Heart left ventricle (tissue), 16 donors: ENCODE results near the gene RBMS3. TPM values are rescaled to one million over a fixed set of nuclear protein-coding genes. Genes with fewer than 3 reads are reported as not detected.

ENCODE experiments used
- ATAC-seq, 4 donors: fragments of 200-7000 bp; cut with Tn5 transposase; one replicate each; pipeline ENCODE4 v1.9.1; 2020 to 2022; ENCODE audit warnings: moderate library complexity in 4 of 4, mild to moderate bottlenecking in 3 of 4, moderate number of reproducible peaks in 1 of 4
- DNase-seq, 5 donors: peaks; one replicate each; pipeline ENCODE4 v3.0.0-alpha.2; 2020
- H3K27ac ChIP-seq, 12 donors: fragments of 200-600 bp; sonication (generic) in 4 of 12; one replicate each; pipeline versions ENCODE4 v1.5.0 to v1.8.0; 2016 to 2022; ENCODE audit warnings: mild to moderate bottlenecking in 2 of 12
- H3K27me3 ChIP-seq, 9 donors: fragments of 200-600 bp; sonication (generic) in 2 of 9; one replicate each; pipeline versions ENCODE4 v1.5.1 to v1.8.0; 2016 to 2022; ENCODE audit warnings: mild to moderate bottlenecking in 3 of 9
- H3K36me3 ChIP-seq, 9 donors: fragments of 200-600 bp; sonication (generic) in 2 of 9; one replicate each; pipeline versions ENCODE4 v1.5.0 to v1.8.0; 2018 to 2022; ENCODE audit warnings: mild to moderate bottlenecking in 2 of 9
- H3K4me1 ChIP-seq, 12 donors: fragments of 200-600 bp; sonication (generic) in 4 of 12; one replicate each; pipeline versions ENCODE4 v1.5.0 to v1.8.0; 2016 to 2022; ENCODE audit warnings: mild to moderate bottlenecking in 3 of 12
- H3K4me3 ChIP-seq, 12 donors: fragments of 200-600 bp; sonication (generic) in 4 of 12; one replicate each; pipeline versions ENCODE4 v1.5.0 to v1.8.0; 2017 to 2022; ENCODE audit warnings: mild to moderate bottlenecking in 9 of 12, moderate library complexity in 4 of 12
- H3K9me3 ChIP-seq, 12 donors: fragments of 200-600 bp; sonication (generic) in 4 of 12; one replicate each; pipeline versions ENCODE4 v1.5.0 to v1.8.0; 2016 to 2022; ENCODE audit warnings: mild to moderate bottlenecking in 1 of 12
- POLR2A ChIP-seq, 2 donors: fragments of 450-650 bp; IDR thresholded peaks; one replicate each; pipeline ENCODE4 v1.6.1; 2017; ENCODE audit warnings: antibody characterized with exemption in 2 of 2, mild to moderate bottlenecking in 2 of 2, moderate library complexity in 2 of 2
- WGBS, 4 donors: extraction: QIAGEN DNeasy Blood & Tissue Kit in 2 of 4; methylation state at CpG; one replicate each; pipeline versions ENCODE4 v1.1.5 to v1.1.7; 2013 to 2018; 5-methylcytosine and 5-hydroxymethylcytosine counted together
- intact Hi-C, 10 donors: fragments of 100-400 bp; cut with DNase I; formaldehyde crosslinking; loops; one replicate each; pipeline versions ENCODE4 v1.11.1 to v1.14.2; 2022
- polyA plus RNA-seq, 2 donors: library from polyadenylated mRNA; stranded (reverse); fragments of 200-250 nt; gene quantifications; one replicate each; pipeline ENCODE4 v1.2.3, GENCODE V29; 2013
- total RNA-seq, 9 donors: library from RNA; depleted of rRNA in 2 of 9; stranded (reverse); fragments of >200 nt in 2 of 9; fragmentation: NEBNext Ultra II Directional in 3 of 9; extraction: Animal tissue kit (Norgen Biotek cat#: 25700) in 3 of 9; gene quantifications; one replicate each; pipeline versions ENCODE4 v1.1.0 to v1.2.4, GENCODE V29; 2016 to 2023
- TF ChIP-seq, protein P1 (sequence below), 12 donors: fragments of 200-600 bp; sonication (generic) in 4 of 12; IDR thresholded peaks; one replicate each; pipeline versions ENCODE4 v1.5.0 to v1.8.0; 2018 to 2022; ENCODE audit warnings: antibody characterized with exemption in 12 of 12, mild to moderate bottlenecking in 5 of 12
- donor health status: ischemic (EF 13 %, LVEDD 7.1; RV severe dilation, severe dysfunction).
- donor health status: healthy with polysubstance abuse.
- donor health status: DM: no; HTN: yes; CAD: no.
- donor health status: DM: no; HTN: no; CAD: no.
- donor health status: ischemic (EF 25% LVEDD 6.9; RV normal size, moderate dysfunction).
- donor health status: ischemic (EF 25% LVEDD 5.7; RV mildly dilated, moderate dysfunction).
- donor health status: healthy.
- donor health status: DM: yes; HTN: yes; CAD: no.
- donor health status: ischemic (EF 35%, LVEDD 5.7; RV mildly dilated, moderate dysfunction).
- donor health status: nonischemic (EF 11% LVEDD 7.7; RV severe dilation, severe dysfunction).
- donor health status: DM: yes; HTN: yes; CAD: no.
- donor health status: PGD.
- donor health status: ischemic (EF 29% LVEDD 5.4; RV normal size, mild dysfunction).
- donor health status: nonischemic (EF 23%, LVEDD 6.1; RV moderate dilation, normal function).

The RBMS3 gene
- total and polyA plus RNA-seq, 11 donors: 4.8 to 35.6 (median 26.1) TPM

GRCh38 chr3:30012941-30013543 is 732.2 kb downstream of the RBMS3 start:
- Histone ChIP-seq H3K36me3 (no peaks in the 10 kb centered on the region), H3K27ac (no peak overlapping the region), H3K9me3 (peaks cover 0 to 12% (median 0%) of the 10 kb centered on the region in 12 donors), H3K4me1 (no peaks in the 10 kb centered on the region), H3K4me3 (no peak overlapping the region), H3K27me3 (no peaks in the 10 kb centered on the region)
- DNase-seq: peak; percentile 48 to 75 (median 58)
- peak in 2 of 4 donors; percentile 61 to 73 for ATAC-seq
- intact Hi-C loops: loop anchor here in 1 of 10 donors (5.0 to 10.0 kb wide), 2 partner anchors 732 to 1119 kb away; no protein-coding TSS in a partner anchor
- WGBS, 4 donors: 1 to 4% (median 3%) methylated on average over 2 of the region's 2 CpGs
- no peak for TF ChIP-seq POLR2A (IDR thresholded peaks at IDR 0.05)
- TF ChIP-seq, protein P1, sequence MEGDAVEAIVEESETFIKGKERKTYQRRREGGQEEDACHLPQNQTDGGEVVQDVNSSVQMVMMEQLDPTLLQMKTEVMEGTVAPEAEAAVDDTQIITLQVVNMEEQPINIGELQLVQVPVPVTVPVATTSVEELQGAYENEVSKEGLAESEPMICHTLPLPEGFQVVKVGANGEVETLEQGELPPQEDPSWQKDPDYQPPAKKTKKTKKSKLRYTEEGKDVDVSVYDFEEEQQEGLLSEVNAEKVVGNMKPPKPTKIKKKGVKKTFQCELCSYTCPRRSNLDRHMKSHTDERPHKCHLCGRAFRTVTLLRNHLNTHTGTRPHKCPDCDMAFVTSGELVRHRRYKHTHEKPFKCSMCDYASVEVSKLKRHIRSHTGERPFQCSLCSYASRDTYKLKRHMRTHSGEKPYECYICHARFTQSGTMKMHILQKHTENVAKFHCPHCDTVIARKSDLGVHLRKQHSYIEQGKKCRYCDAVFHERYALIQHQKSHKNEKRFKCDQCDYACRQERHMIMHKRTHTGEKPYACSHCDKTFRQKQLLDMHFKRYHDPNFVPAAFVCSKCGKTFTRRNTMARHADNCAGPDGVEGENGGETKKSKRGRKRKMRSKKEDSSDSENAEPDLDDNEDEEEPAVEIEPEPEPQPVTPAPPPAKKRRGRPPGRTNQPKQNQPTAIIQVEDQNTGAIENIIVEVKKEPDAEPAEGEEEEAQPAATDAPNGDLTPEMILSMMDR (IDR thresholded peaks at IDR 0.05): peak; percentile 41 to 79 (median 67)

DNA sequence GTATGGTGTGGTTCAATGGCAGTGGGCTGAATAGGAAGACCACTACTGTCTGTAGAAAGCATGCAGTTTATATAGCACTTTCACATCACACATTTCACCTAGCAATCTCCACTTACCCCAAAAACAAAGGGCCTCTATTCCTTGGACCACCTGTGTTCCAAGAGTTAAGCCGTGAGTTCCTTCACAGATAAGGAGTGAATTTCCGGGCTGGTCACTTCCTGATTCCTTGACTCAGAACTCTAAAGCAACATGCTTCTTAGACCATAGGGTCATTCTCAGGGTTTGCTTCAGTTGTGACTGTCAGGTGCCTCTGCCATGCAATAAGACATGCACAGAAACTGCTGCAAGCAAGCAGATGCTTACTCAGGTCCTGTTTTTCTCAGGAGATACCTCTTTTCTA is 737.0 kb downstream of the RBMS3 start:
- WGBS, 4 donors: 32 to 44% (median 34%) methylated on average over 2 of the region's 2 CpGs
- no peak for TF ChIP-seq POLR2A (IDR thresholded peaks at IDR 0.05)
- TF ChIP-seq, protein P1 (IDR thresholded peaks at IDR 0.05): no peak
- ATAC-seq: no peak

GRCh38 chr3:30020380-30020779 is 739.5 kb downstream of the RBMS3 start:
- Histone ChIP-seq H3K4me1 (no peaks in the 10 kb centered on the region), H3K9me3 (no peaks in the 10 kb centered on the region), H3K27ac (no peak overlapping the region), H3K36me3 (no peaks in the 10 kb centered on the region), H3K27me3 (peaks cover 0 to 3% (median 0%) of the 10 kb centered on the region in 9 donors), H3K4me3 (no peak overlapping the region)
- intact Hi-C loops: no loop called here
- no peak for TF ChIP-seq POLR2A (IDR thresholded peaks at IDR 0.05)
- TF ChIP-seq, protein P1 (IDR thresholded peaks at IDR 0.05): no peak
- WGBS, 4 donors: 79 to 89% (median 85%) methylated on average over 1 of the region's 1 CpG
- no peak for DNase-seq
- no peak for ATAC-seq

More for the DNA sequence above, 737.0 kb downstream of the RBMS3 start:
- no peaks in the 10 kb centered on the region for H3K9me3 ChIP-seq
- no peak overlapping the region for H3K27ac ChIP-seq
- peaks cover 0 to 3% (median 0%) of the 10 kb centered on the region in 9 donors for H3K27me3 ChIP-seq
- no peaks in the 10 kb centered on the region for H3K4me1 ChIP-seq
- H3K36me3 ChIP-seq: no peaks in the 10 kb centered on the region
- DNase-seq: no peak
- intact Hi-C loops: loop anchor here in 1 of 10 donors (10.0 kb wide), 1 partner anchor 727 kb away; no protein-coding TSS in a partner anchor
- H3K4me3 ChIP-seq: no peak overlapping the region

GRCh38 chr3:30024466-30024865 is 743.6 kb downstream of the RBMS3 start:
- WGBS, 4 donors: 67 to 78% (median 72%) methylated on average over 4 of the region's 4 CpGs
- Histone ChIP-seq H3K36me3 (no peaks in the 10 kb centered on the region), H3K4me1 (no peaks in the 10 kb centered on the region), H3K4me3 (no peak overlapping the region), H3K27ac (no peak overlapping the region), H3K9me3 (no peaks in the 10 kb centered on the region), H3K27me3 (peaks cover 0 to 3% (median 0%) of the 10 kb centered on the region in 9 donors)
- TF ChIP-seq, protein P1 (IDR thresholded peaks at IDR 0.05): no peak
- TF ChIP-seq POLR2A (IDR thresholded peaks at IDR 0.05): no peak
- DNase-seq: no peak
- intact Hi-C loops: no loop called here
- no peak for ATAC-seq
